ENCODE data around the gene GBX1. TPM values are rescaled to one million over a fixed set of nuclear protein-coding genes. Genes with fewer than 3 reads are reported as not detected.
A peak's percentile ranks its signal among the peaks of the same experiment; 100 is the strongest.

The GBX1 gene
- total RNA-seq, 1 donor from 2014 or later, result 2.7 TPM

GRCh38 chr7:151144387-151144786 lies 23.1 kb downstream of the GBX1 start:
- ATAC-seq (ENCODE audit: poor library complexity), result no peak
- intact Hi-C loops (cut with DNase I), result no loop called here
- DNase-seq, result no peak

DNA sequence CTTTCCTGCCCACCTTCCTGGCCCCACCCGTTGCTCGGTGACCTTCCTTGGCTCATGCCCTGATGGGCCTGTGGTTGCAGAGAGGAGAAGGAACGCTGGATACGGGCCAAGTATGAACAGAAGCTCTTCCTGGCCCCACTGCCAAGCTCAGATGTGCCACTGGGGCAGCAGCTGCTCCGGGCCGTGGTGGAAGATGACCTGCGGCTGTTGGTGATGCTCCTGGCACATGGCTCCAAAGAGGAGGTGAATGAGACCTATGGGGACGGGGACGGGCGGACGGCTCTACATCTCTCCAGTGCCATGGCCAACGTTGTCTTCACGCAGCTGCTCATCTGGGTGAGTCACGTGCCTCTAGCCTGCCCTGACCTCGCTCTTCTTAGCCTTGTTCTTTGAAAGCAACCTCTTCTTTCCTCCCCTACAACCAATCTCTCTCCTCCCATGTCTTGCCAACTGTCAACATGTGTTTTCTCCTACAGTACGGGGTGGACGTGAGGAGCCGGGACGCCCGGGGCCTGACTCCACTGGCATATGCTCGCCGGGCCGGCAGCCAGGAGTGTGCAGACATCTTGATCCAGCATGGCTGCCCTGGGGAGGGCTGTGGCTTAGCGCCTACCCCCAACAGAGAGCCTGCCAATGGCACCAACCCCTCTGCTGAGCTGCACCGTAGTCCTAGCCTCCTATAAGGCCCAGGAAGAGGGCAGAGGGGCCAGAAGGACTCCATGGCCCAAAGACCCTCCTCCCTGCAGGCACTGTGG lies 24.1 kb downstream of the GBX1 start:
- intact Hi-C loops (cut with DNase I), result no loop called here
- ATAC-seq (ENCODE audit: poor library complexity) (peak; percentile 51), DNase-seq (peak; percentile 47)

DNA sequence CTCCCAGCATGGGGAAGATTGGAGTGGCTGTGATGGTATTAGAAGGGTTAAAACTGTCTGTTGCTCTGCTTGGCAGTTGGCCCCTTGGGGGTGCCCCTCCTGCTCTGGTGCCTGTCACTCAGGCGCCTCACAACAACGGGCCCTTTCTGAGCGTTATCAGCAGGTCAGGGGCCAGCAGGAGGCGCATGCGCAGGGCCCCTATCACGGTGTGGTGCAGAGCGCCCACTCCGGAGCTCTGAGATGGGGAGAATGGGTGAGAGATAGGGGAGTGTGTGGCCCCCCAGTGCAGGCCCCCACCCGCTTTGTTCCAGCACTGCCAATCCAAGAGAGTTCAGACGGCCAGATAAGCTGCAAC lies 24.8 kb downstream of the GBX1 start:
- ATAC-seq (ENCODE audit: poor library complexity), result peak; percentile 56
- peak; percentile 55 for DNase-seq
- intact Hi-C loops (cut with DNase I), result no loop called here

- DNase-seq, result peak; percentile 35
- intact Hi-C loops (cut with DNase I), result no loop called here
- no peak for ATAC-seq (ENCODE audit: poor library complexity)
These were observed 25.4 kb downstream of the GBX1 start for GRCh38 chr7:151141855-151142685.

GRCh38 chr7:151141311-151141854 lies 26.1 kb downstream of the GBX1 start:
- intact Hi-C loops (cut with DNase I), result no loop called here
- ATAC-seq (ENCODE audit: poor library complexity) (no peak), DNase-seq (no peak)

- ATAC-seq (ENCODE audit: poor library complexity) (no peak), DNase-seq (peak; percentile 25)
- intact Hi-C loops (cut with DNase I), result no loop called here
These were observed 26.7 kb downstream of the GBX1 start for GRCh38 chr7:151140826-151141225.

DNA sequence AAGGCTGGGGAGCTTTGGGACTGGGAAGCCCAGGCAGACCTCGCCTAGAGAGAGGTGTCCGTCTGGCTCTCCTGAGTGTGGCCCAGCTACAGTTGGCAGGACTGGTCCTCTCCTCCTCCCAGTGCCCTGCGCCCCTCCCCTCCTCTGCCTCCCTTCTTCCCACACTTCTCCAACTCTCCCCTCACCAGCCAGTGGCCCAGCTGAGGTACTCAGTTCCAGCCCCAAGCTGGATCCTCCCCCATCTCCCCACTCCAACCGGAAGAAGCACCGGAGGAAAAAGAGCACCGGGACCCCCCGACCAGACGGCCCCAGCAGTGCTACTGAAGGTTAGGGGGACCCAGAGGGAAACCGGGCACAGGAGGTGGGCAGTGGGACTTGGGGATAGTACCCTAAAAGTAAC lies 27.7 kb downstream of the GBX1 start:
- ATAC-seq (ENCODE audit: poor library complexity) (no peak), DNase-seq (no peak)
- intact Hi-C loops (cut with DNase I), result no loop called here

DNA sequence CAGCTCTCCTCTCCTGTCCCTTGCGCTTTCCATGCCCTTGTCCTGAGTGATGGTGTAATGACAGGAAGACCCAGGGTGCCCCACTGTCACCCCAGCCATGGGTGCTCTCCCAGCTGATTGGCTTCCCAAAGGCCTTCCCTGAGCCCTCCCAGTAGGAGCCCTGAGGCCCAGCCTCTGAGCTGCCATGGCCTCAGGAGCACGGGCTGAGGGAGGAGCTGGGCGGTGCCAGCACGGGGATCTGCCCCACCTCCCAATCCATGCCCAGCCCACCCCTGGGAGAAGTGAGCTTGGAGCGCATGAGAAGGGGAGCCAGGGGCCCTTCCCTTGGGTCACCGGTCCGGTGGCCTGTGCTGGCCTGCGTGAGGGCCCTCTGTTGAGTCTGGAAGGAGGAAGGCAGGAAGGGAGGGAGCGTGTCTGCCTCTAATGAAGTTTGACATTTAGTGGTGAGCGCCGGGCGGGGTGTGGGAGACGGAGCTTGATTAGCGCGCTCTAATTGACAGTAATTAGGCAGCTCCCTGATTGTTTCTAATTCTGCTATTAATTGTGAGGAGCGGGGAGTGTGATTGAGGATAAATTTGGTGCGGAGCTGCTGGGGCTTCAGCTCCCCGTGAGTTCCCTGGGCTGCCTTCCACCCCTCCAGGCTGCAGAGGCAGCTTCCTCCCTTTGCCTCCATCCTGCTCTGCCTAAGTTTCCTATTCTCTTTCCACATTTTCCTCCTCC lies 28.3 kb downstream of the GBX1 start:
- ATAC-seq (ENCODE audit: poor library complexity) (no peak), DNase-seq (peak; percentile 26)
- intact Hi-C loops (cut with DNase I), result no loop called here

- peak; percentile 1 for ATAC-seq (ENCODE audit: poor library complexity)
- peak; percentile 31 for DNase-seq
- intact Hi-C loops (cut with DNase I), result no loop called here
These were observed 29.2 kb downstream of the GBX1 start for GRCh38 chr7:151138153-151138851.

DNA sequence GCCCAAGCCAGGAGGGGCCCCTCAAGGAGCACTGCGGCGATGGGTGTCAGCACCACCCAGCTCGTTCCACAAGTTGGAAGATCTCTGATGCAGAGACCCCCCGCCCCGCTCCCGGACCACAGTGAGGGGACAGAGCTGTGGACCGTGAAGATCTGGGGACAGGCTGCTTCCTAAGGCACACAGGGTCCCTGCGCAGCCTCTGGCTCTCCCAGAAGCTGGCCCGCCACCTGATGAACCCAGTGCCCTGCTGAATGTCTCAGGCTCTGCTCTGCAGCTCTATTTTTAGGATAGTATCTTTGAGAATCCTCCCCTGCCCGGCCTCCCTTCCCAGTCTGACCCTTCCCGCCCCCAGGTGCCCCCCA lies 29.7 kb downstream of the GBX1 start:
- intact Hi-C loops (cut with DNase I), result no loop called here
- peak; percentile 52 for ATAC-seq (ENCODE audit: poor library complexity)
- DNase-seq, result peak; percentile 47

GRCh38 chr7:151137076-151137675 lies 30.3 kb downstream of the GBX1 start:
- peak; percentile 51 for ATAC-seq (ENCODE audit: poor library complexity)
- intact Hi-C loops (cut with DNase I), result no loop called here

GRCh38 chr7:151135866-151136843 lies 31.3 kb downstream of the GBX1 start:
- ATAC-seq (ENCODE audit: poor library complexity), result no peak
- peak; percentile 27 for DNase-seq
- intact Hi-C loops (cut with DNase I), result no loop called here

More at GRCh38 chr7:151137076-151137675, 30.3 kb downstream of the GBX1 start:
- DNase-seq, result peak; percentile 41

DNA sequence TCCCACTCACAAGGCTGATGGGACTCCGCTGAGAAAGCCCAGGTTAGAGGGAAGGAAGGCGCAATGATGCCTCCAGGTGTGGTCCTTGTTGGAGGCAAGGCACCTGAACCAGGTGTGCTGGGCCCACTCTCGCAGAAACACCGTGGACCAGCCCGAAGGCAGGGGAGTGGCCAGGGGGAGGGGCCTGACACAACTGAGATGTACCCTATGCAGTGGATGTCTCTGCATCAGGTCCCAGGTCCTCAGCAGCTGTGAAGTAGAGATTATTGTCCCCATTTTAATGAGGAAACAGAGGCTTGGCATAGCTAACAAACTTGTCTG lies 32.0 kb downstream of the GBX1 start:
- intact Hi-C loops (cut with DNase I), result no loop called here
- DNase-seq, result no peak
- ATAC-seq (ENCODE audit: poor library complexity), result no peak

GRCh38 chr7:151134743-151135524 lies 32.6 kb downstream of the GBX1 start:
- ATAC-seq (ENCODE audit: poor library complexity) (no peak), DNase-seq (no peak)
- intact Hi-C loops (cut with DNase I), result no loop called here

- peak; percentile 55 for DNase-seq
- ATAC-seq (ENCODE audit: poor library complexity), result peak; percentile 60
- intact Hi-C loops (cut with DNase I), result no loop called here
These were observed 33.3 kb downstream of the GBX1 start for GRCh38 chr7:151133986-151134742.
